GM10847 (cell line): ENCODE data around the gene SLC7A7.

Experiments used
- POLR2A ChIP-seq: IDR thresholded peaks from 2 replicates; pipeline ENCODE4 v1.6.1; 2011; ENCODE audit not compliant: insufficient read length; ENCODE audit errors: extremely low read depth

SLC7A7 gene

GRCh38 chr14:22748206-22748605 lies 67.0 kb downstream of the SLC7A7 start:
- no peak for TF ChIP-seq POLR2A

GRCh38 chr14:22747769-22748168 lies 67.5 kb downstream of the SLC7A7 start:
- no peak for TF ChIP-seq POLR2A

GRCh38 chr14:22740020-22740419 lies 75.2 kb downstream of the SLC7A7 start:
- TF ChIP-seq POLR2A: no peak

- TF ChIP-seq POLR2A: no peak
Measured at GRCh38 chr14:22739423-22739822, 75.8 kb downstream of the SLC7A7 start.

GRCh38 chr14:22737052-22737451 lies 78.2 kb downstream of the SLC7A7 start:
- TF ChIP-seq POLR2A: no peak

GRCh38 chr14:22735096-22735495 lies 80.1 kb downstream of the SLC7A7 start:
- no peak for TF ChIP-seq POLR2A

- no peak for TF ChIP-seq POLR2A
Measured at GRCh38 chr14:22733829-22734228, 81.4 kb downstream of the SLC7A7 start.

GRCh38 chr14:22726012-22726411 lies 89.2 kb downstream of the SLC7A7 start:
- no peak for TF ChIP-seq POLR2A

GRCh38 chr14:22723815-22724214 lies 91.4 kb downstream of the SLC7A7 start:
- TF ChIP-seq POLR2A: no peak
